Cardiac septum (tissue), 1 donor: ENCODE results near the gene DKK3. TPM values are rescaled to one million over a fixed set of nuclear protein-coding genes. Genes with fewer than 3 reads are reported as not detected.

Source experiments
- DNase-seq: peaks from one replicate; pipeline ENCODE4 v3.0.0-alpha.2; 2020; ENCODE audit warnings: low spot score
- intact Hi-C: fragments of 100-400 bp; cut with DNase I; formaldehyde crosslinking; loops from one replicate; pipeline ENCODE4 v1.14.0; 2022
- total RNA-seq: library from RNA; stranded (reverse); fragmentation: NEBNext Ultra II Directional; extraction: Animal tissue kit (Norgen Biotek cat#: 25700); gene quantifications from one replicate; pipeline ENCODE4 v1.2.1, GENCODE V29; 2021
- donor health status: DM: no; HTN: no; CAD: no.

DKK3 gene
- total RNA-seq, 1 donor from 2014 or later, result 980 TPM

DNA sequence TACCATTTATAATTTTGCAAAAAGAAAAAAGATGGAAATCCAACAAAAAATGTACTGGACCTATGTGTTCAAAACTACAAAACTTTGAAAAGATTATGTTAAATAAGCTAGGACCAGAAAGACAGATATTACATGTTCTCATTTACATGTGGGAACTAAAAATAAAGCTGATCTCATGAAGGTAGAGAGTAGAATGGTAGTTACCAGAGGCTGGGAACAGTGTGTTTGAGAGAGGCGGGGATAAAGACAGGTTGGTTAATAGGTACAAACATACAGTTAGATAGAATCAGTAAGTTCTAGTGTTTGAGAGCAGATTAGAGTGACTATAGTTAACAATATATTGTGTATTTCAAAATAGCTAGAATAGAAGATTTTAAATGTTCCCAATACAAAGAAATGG lies 95.0 kb downstream of the DKK3 start:
- no peak for DNase-seq
- intact Hi-C loops, result no loop called here

Other genes starting within 250 kb of the DKK3 start
- gene USP47, start 166.7 kb downstream of the DKK3 start, total RNA-seq, result 61.6 TPM
- 98.7 TPM for gene MICAL2, start 102.0 kb upstream of the DKK3 start, total RNA-seq